ENCODE data around the gene ZNF350.

- TF ChIP-seq POLR2A (IDR thresholded peaks at IDR 0.05), result no peak
- TF ChIP-seq, protein P1, sequence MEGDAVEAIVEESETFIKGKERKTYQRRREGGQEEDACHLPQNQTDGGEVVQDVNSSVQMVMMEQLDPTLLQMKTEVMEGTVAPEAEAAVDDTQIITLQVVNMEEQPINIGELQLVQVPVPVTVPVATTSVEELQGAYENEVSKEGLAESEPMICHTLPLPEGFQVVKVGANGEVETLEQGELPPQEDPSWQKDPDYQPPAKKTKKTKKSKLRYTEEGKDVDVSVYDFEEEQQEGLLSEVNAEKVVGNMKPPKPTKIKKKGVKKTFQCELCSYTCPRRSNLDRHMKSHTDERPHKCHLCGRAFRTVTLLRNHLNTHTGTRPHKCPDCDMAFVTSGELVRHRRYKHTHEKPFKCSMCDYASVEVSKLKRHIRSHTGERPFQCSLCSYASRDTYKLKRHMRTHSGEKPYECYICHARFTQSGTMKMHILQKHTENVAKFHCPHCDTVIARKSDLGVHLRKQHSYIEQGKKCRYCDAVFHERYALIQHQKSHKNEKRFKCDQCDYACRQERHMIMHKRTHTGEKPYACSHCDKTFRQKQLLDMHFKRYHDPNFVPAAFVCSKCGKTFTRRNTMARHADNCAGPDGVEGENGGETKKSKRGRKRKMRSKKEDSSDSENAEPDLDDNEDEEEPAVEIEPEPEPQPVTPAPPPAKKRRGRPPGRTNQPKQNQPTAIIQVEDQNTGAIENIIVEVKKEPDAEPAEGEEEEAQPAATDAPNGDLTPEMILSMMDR (IDR thresholded peaks at IDR 0.05), result no peak
These were observed 33.9 kb upstream of the ZNF350 start for GRCh38 chr19:52020506-52020905.
